HG02678 (cell line): ENCODE results near the gene HADH.
"Not testable (repeated sequence)": the region's sequence is repeated elsewhere in the genome, so short reads cannot be mapped to it uniquely, and the experiment has no call there.

ENCODE experiments used
- ATAC-seq: cut with Tn5 transposase; IDR thresholded peaks from one replicate; pipeline ENCODE4 v1.9.1; 2021; ENCODE audit warnings: mild to moderate bottlenecking, moderate library complexity; ENCODE audit not compliant: unreplicated experiment

The HADH gene

DNA sequence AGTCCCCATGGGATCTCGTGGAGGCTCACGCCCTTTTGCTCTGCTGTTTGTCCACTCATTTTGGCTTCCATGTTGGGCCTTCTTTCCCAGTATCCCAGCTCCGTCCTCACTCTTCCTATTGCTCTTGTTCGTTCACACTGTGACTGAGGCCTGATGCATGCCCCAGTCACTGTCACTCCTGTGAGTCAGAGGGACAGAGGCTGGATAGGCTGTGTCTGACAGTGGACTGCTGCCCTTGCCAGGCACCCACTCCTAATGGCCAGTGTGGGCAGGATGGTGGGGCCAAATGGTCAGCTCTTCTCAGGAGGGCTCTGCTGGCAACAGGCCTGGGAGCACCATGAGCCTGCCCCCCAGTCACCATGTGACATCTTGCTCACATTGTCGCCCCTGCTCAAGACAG is 40.0 kb downstream of the HADH start:
- no peak for ATAC-seq

DNA sequence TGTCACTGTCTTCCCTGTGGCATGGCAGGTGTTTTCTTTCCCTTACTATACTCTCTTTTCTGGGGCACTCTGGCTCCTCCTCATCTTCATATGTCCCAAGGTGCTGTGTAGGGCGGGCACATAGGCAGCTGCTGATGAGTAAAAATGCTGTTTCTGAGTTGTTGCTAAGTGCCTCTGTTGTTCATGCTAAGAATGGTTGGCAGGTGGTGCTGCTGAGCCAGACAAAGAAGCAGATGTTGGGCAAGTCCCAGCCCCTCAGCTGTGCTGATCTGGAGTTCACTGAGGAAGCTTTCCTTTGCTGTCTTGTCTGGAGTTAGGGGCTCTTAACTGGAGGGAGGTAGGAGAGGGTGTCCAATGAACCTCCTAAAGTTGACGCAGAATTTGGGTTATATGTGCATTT is 40.6 kb downstream of the HADH start:
- peak; percentile 97 for ATAC-seq

DNA sequence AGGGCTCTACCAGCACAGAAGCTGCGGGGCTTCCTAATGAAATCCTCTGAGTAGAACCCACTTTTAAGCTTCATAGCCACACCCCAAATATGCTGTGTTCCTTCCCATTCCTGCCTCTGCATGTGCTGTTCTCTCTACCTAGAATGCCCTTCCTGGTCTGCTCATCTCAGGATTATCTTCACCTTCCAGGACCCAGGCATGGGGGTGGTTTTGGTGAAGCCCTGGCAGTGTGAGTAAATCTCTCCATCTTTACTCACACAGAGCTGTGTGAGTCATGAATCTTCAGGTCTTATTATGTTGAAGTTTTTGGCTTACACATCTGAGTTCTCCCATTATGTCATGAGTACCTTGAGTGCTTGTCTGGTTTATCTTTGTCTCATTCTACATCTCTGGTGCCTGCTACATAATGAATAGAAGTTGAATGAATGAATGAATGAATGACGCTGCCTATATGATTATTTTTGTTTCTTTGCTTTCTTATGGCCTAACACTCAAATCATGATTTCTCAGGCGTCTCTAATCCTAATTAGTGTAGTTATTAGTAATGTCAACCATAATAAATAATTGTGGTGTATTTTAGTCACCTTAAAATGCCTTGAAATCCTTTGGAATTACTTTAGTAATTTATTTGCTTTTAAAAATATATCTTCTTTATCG is 41.9 kb downstream of the HADH start:
- ATAC-seq = no peak

DNA sequence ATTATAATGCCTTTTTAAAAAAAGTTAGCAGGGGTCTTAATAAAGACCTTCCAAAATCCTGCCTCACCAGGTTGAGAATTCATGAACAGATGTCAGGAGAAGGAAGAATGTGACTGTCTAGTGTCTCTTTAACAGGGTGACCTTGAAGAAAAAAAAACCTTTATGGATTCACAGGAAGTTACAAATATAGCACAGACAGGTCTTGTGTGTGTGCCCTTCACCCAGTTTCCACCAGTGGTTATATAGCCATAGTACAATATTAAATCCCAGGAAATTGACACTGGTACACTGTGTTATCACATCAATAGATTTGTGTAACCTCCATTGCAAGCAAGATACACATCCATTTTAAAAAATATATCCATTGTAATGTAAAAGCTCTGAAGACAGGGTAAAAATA is 43.7 kb downstream of the HADH start:
- ATAC-seq = no peak

DNA sequence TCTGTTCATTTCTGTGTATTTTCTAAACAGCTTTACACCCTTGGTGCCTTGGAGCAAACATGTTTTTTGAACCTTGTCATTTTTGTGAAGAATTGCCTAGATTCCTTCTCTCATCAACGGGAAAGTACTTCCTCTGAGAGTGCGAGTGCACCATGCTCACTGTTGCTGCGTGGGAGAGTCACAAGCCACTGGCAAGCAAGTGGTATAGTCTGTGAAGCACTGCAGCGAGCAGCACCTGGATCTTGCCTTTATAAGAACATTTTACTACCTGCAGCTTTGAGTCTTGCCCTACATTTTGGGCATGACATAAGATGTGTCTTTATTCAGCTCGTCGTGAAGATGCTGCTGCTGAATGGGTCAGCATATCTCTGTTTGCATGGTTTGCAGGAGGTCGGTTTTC is 44.9 kb downstream of the HADH start:
- no peak for ATAC-seq

DNA sequence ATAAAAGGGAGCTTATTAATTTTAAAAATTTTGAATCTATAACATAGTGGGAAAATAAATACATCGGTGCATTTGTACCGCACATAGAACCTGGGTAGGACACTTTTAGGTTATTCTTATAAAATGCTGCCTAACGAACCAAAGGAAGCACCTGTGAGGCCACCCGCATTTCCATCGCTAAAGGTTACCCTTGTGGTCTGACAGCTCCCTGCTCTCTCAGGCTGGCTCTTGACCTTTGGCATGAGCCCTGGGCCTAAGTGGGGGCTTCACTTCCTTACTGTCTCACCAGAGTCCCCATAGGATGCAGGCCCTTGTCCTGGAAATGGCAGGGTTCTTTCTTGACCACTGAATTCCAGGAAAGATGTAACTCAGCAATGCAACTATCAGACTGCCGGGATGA is 46.0 kb downstream of the HADH start:
- ATAC-seq = peak; percentile 31

DNA sequence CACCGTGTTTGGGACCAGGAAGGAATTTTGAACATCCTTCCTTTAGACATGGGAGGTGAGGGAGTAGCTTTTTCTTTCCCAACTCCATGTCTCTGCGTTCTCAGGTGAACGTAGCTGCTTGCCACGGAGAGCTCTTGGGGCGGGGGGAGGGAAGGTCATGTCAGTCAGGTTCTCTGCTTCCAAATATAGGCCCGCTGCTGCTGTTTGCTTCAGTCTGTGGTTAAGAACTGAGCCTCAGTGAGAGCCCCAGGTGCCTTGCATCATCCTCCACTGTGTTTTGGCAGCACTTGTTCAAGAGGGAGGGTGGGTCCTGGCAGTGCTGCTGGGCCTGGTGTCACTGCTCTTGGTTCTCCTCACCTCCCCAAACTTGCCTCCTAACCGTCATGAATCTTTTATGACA is 46.5 kb downstream of the HADH start:
- peak; percentile 97 for ATAC-seq

DNA sequence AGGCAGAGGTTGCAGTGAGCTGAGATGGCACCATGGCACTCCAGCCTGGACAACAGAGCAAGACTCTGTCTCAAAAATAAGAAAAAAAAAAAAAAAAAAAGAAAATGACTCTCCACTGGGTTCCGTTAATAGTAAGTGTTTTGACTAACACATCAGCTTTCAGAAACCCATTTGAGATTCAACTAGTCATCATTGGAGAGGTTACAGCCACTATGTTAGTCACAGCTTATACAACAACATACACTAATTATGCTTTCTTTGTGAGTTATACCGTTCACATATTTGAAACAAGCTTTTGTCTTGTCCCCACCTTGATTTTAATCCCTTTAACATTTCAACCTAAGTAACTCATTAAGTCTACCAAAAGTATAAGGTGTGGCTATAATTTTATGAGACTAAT is 48.2 kb downstream of the HADH start:
- no peak for ATAC-seq

DNA sequence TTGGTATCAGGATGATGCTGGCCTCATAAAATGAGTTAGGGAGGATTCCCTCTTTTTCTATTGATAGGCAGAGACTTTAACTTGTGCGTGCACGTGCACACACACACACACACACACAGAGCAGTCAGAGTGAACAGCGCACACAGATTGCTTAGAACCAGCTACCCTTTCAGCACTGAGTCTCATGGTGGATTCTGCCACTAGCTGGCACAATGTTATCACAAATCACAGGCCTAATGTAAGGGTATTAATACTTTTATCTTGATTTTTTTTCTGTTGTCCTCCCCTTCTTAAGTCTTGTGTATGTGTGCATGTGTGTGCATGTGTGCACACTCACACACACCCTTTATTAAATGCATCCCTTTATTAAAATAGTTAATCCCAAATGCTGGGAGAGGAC is 53.2 kb downstream of the HADH start:
- ATAC-seq = no peak

DNA sequence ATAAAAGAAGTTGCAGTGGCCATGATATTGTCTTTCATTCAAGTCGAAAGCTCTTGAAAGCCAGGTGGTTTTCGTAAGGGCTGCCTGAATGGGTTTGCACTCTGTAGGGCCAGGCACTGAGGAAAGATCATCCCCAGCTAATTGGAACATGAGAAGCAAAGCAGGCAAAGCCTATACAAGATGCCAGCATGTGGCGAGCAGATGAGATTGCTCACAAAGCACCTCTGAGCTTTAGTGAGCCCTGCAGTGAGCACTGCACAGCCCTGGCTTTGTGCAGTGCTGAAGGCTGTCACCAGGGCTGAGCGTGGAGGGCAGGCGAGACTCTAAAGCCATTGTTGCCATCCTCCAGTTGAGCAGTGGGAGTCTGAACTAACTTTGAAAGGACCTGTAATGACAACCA is 53.8 kb downstream of the HADH start:
- no peak for ATAC-seq

DNA sequence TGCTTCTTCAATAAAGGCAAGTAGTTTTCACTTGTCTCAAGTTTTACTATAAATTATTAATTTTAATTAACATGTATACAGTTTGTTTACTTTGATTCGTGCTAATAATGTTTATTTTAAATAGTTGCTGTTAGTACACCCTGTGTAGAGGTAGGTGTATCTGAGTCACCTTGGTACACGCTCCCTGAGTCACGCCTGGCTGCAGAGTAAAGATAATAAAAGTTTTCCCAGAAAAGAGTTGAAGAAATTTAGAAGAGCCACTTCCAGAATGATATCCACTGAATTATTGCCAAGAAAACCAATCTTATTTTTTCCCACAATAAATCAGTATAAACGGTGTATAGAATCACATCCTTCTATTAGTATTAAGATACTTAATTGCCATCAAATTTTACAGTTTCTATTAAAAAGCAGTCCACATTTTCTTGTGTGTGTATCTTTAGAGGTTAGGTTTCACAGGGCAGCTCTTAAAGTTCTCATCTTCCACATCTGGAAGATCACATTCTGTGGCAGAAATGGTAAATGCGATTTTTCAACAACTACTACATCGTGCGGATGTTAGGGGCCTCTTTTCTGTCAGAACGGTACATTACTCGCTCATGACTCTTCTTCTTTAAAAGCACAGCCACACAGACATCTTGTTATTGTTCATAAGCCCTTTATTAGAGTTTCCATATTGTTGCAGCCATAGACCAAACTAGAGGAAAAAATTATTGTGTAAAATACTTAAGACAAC is 55.4 kb downstream of the HADH start:
- no peak for ATAC-seq

DNA sequence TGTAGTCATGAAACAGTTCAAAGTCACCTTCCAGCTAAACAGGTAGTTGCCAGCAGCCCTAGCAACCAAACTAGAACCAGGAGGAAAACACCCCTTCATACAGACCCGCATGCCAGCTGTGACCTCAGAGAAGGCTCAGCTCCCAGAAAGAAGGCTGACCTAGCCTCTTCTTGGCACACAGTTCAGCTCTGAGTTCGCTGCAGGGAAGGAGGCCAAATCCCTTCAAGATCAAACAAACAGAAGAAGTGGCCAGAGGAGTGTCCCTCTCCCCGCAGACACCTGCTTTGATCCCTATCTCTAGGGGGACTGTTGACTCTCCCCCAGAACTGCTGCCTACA is 56.0 kb downstream of the HADH start:
- no peak for ATAC-seq

DNA sequence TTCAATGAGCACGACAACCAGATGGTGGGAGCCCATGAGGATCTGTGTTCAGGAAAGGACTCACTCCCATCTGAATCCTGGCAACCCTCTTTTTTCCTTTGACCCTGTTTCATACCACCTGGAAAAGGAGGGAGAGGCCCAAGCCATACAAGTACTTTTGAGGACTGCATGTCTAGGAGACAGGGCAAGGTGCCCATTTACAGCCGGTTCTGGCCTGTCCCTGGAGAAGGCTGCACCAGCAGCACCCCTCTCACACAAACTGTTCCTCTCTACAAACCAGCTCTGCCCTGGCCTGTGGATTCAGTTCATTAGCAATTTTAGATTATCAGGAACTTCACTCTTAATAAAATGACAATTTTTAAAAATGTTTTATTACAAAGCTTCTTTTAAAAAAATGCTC is 57.5 kb downstream of the HADH start:
- no peak for ATAC-seq

DNA sequence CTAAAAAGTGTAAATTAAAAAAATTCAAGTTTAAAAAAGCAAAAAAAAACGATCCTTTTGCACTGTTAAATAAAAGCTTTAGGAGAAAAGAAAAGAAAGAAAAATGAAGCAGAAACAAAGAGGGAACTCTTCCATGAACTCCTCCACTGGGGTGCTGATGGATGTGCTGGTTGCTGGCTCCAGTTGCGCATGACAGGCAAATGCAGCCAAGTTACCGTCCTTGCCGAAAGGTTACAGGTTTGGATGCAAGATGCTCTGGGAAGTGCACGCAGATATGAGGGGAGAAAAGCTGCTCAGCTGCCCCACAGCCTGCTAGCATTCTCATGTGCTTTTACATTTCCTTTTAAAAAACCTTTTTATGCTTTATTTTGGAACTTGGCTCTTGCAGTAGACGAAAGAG is 58.5 kb downstream of the HADH start:
- ATAC-seq = no peak

DNA sequence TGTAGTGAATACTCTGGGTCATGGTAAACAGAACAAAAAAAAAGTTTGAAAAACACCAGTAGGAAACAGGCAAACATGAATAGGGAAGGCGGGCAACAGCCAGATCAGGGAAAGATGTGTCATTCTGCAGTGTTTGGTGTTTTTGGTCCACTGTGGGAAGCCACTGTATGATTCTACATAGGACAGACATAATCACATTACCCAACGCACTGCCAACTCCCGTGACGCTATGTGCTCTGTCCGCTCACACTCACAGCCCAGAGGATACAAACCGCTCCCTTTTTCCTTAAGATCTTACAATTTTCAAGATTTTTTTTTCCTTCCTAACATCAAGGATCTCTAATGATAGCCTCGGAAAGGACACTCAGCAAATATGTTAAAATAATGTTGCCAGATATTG is 59.3 kb downstream of the HADH start:
- no peak for ATAC-seq

DNA sequence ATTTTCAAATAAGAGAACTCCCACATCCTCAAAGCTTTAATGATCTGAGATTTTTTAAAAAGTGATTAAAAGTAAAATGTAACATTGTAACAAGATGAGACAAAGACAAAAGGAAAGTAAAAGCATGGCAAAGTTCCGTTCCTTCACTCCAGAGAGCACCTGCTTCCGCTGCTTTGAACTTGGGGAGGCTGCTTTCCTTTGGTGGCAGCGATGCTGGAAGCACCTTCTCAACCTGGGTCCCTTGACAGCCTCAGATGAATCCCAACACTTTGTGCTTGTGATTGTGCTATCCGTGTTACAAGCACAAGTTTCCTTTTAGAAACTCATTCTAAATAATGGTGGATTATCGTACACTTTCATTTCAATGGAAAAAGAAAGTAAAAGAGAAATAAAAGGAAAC is 59.7 kb downstream of the HADH start:
- ATAC-seq = no peak

DNA sequence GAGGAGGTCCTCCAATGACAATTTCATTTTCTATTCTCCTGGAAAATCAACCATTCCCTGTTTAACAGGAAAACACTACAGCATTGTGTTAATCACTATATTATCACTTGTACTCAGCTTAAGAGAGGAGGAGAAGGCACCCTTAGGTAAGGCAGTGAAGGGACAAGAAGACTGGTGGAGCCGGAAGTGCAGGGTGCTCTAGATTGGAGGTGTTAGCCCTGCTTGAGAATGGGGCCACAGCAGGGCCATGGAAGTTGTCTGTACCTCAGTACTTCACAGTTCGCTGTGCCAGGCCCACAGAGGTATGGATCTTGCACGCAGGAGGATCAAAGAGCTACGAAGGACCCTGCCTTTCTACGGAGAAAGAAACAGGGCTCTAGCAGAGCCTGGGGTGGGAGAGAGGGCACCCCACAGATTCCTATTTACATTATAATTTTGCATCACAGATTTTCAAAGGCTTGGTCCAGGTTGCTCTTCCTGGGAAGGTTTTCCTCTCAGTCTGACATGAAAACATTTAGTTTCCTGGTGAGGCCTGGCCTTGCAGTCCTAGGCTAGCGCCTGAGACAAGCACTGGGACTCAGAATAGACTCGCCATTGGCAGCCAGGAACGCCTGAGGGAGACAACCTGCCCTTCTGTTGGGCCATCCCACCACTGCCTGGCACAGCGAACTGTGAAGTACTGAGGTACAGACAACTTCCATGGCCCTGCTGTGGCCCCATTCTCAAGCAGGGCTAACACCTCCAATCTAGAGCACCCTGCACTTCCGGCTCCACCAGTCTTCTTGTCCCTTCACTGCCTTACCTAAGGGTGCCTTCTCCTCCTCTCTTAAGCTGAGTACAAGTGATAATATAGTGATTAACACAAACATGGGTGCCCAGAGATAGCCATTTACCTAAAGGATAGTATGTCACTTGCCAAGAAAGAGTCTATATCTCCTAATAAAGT is 60.8 kb downstream of the HADH start:
- not testable (repeated sequence) for ATAC-seq

DNA sequence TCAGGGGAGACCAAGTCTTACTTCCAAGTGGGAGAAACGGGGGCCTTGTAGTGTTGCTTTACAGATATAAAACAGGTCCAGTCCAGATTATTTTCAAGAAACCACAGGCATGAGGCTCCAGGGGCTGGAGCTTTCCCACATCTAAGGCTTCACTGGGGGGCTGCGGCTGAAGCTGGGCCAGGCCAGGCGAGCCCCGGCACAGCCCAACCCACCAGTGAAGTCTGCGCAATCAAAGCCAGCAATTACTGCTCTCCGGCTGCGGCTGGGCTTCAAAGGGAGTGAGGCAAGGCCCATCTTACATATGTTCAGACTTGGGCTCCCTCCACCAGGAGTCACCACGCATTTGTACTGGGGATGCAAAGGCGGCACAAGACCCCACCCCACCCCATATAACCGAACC is 61.7 kb downstream of the HADH start:
- no peak for ATAC-seq

DNA sequence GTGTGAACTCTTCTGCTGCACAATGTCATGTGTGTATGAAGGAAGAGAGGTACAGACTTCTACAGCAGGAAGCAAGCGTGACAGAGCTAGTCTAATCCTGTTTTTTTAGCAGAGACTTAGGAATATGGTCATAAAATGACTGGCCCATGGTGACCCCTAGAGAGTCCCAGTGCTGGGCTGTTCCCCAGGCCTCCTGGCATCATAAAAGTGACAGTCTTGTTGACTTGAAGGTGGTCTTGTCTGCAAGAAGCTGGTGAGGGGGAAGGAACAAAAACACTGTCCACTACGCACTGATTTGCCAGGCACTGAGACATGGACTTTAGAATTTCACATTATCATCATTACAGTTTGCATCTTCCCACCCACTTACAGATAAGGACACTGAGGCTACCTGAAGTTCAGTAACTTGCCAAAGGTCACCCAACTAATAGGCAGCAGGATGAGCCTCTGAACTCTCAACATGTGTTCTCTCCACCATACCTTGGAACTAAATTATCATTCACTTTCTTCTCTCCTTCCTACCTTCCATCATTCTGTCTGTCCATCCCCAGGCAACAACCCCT is 63.0 kb downstream of the HADH start:
- ATAC-seq = no peak

DNA sequence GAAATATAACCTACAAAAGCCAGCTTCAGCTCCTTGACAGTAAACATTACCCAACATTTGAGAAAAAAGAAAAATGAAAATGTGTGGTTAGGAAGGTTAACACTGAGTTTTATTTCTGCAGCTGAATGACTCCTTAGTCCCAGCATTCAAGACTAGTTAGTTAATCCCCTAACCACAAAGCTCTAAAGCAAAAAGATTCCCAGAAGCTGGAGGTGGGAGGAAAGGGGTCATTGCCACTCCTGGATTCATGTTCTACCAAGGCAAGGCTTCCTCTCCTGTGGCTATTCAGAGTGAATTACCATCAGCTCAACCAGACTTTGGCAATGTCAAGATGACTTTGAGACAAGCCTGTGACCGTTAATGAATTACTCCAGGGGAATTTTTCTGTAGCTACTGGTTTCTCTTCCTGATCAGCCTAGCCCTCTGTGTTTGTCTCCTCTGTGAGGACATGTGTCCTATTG is 63.6 kb downstream of the HADH start:
- peak; percentile 89 for ATAC-seq

DNA sequence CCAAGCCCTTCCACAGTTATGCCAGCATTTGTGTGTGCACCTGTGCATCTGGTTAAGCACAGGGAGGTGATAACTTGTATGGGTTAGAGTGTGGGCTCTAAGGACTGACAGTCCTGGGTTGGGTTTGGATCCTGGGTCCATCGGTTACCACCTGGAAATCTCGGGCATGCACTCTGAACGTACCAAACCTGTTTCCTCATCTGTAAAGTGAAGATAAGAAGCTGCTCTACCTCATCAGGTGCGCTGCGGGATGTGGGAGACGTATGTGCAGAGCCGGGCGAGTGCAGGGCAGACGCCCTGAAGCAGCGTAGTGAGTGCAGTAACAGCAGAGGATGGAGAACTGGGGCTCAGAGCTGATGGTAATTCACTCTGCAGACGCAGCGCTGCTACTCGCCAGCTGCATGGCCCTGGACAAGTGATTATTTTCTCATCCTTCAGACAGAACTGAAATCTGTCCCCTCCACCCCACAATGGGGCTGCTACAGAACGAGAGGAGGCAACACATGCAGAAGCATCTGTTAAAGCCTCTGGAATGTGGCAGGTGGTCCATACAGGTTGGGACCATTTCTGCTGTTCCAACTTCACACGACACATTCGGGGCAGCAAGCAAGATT is 64.4 kb downstream of the HADH start:
- no peak for ATAC-seq
